Right hindlimb (tissue), 1 donor: ENCODE results near the gene NR5A2.

Experiments used
- DNase-seq: peaks from one replicate; pipeline ENCODE4 v3.0.0-alpha.2; 2018

NR5A2 gene

DNA sequence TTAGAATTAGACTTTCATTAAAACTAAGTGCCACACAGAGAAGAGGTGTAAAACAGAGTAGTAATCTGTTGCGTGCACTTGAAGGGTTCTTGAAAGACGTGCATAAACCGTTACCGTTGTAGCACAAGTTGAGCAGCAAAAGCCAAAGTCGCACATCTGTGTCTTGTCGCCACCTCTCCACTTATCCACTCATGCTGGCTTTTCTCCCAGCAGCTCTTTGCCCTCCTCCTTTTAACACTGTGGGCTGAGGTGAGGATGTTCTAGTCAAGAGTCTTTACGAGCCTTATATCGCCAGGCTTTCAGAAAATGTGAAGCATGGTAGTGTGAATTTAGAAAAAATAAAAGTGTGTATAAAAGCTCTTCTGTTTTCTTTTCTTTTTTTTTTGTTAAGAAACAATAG lies 48.0 kb downstream of the NR5A2 start:
- DNase-seq: no peak

DNA sequence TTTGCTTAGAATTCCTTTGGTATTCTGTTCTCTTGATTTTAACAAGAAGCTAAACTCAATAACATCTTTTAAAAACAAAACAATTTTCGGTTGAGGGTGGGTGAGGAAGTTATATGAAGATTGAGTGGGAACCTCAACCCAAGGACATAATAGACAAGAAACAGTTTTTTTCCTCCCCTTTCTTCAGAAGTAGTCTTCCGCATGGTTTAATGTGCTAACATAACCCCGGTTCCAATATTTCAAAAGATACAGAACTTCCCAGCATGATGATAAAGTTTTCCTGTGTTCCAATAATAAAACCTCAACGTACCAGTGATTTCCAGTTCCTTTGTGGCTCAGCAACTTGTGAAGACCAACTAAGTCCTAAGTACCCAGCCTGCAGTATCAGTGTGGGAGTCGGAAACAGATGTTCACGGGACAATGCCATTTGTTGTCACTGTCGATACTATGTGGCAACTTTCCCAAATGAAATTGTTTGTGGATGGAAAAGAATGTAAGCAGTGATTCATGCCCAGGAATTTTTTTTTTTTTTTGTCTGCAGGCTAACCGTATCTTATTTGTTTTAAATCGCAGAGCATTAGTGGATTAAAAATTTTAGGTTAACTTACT lies 48.5 kb downstream of the NR5A2 start:
- peak; percentile 50 for DNase-seq

DNA sequence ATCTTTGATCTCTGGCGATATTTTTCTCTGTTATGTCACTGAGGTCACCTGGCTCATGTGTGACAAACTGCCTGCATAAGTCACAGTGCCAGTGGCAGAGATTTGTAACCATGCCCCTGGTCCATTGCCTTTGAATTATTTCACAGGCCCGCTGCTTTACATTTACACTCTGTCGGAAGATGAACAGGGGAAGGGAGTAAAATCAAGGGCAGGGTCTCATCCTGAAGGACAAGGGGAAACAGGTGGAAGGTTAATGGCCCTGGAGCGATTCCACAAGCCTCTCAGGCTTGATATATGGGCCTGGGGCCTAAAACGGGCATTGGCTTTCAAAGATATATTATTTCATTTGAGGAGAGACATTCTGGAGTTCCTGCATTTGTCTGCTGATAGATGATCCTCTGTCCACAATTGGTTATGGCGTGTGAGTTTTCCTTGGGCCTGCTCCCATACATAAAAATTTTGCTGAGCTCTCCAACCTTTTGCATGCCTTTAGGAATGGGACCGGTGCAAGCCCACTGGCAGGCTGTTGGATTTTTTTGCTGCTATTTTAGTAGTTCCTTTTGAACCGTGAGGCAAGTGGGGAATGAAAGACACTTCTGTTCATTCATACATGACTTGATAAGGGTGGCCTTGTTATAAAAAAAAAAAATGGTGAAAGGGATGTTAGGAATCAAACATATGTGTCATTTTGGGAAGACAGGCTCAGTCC lies 51.9 kb downstream of the NR5A2 start:
- DNase-seq: peak; percentile 24

DNA sequence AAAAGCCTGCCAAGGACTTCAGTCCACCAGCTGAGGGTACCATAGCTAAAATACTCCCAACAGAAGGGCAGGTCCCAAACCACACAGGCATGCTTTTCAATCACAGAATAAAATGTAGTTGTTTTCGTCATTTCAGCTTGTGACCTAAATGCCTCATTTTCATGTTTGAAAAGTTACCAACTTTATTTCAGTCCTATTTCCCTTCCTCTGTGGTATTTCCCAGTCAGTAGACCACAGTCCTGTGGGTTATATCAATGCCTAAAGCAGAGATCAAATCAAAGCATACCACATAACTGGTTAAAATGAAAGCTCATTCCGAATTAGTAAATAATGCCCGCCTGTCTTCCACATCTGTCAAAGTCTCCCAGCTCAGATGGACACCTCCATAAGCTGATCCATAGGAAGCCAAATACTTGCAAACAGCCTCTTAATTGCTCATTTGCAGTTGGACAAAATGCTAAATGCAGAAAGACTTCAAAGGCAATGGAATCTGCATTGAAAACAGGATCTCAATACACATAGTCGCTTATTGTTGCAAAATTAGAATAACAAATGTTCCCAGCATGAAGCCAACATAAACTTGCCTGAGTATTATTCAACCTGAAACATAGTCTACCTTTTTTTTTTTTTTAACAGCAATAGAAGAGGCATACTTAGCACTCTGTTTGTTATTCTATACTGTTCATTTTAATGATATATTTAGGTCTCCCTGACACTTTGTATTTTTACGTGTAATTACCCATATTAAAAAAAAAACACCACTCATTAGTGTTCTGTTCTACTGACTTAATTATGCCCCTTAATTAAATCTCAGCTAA lies 53.9 kb downstream of the NR5A2 start:
- DNase-seq: no peak

DNA sequence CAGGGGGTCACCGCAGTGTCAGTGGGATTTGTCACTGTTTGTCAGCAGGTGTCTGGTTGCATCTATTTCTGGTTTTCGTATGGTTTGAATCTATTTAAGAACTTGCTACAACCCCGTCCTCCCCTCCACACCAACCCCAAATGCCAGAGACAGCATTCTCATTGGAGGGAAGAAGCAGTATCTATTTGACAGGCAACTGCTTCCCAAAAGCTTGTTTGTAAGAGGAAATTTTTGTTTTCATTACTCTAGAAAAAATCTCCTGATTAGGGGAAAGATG lies 54.4 kb downstream of the NR5A2 start:
- DNase-seq: no peak

GRCh38 chr1:200082329-200082728 lies 54.8 kb downstream of the NR5A2 start:
- DNase-seq: no peak

GRCh38 chr1:200090252-200091159 lies 63.0 kb downstream of the NR5A2 start:
- no peak for DNase-seq

DNA sequence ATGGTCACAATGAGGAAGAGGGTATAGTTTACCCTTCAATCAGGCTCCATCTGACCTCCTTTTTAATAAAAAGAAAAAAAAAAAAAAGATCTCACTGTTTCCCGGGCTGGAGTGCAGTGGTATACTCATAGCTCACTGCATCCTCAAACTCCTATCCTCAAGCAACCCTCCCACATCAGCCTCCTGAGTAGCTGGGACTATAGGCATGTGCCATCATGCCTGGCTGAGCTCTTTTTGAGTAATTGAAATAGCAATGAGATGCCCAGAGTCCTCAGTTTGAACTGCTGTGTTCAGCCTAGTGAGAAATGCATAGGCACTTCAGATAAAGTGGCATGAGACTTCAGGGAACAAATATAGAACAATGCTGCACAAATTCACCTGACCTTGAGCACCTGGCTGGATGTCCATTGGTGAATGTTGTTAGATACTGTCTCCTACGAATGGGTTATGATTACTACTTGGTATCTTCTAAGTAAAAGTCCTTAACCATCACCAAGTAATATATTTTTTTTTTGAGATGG lies 67.6 kb downstream of the NR5A2 start:
- DNase-seq: no peak

GRCh38 chr1:200096774-200097173 lies 69.3 kb downstream of the NR5A2 start:
- no peak for DNase-seq

GRCh38 chr1:200099040-200099439 lies 71.5 kb downstream of the NR5A2 start:
- DNase-seq: no peak

- no peak for DNase-seq
Measured at GRCh38 chr1:200103966-200104583, 76.6 kb downstream of the NR5A2 start.

- DNase-seq: no peak
Measured at GRCh38 chr1:200107004-200107470, 79.5 kb downstream of the NR5A2 start.

GRCh38 chr1:200108659-200109058 lies 81.1 kb downstream of the NR5A2 start:
- DNase-seq: no peak

DNA sequence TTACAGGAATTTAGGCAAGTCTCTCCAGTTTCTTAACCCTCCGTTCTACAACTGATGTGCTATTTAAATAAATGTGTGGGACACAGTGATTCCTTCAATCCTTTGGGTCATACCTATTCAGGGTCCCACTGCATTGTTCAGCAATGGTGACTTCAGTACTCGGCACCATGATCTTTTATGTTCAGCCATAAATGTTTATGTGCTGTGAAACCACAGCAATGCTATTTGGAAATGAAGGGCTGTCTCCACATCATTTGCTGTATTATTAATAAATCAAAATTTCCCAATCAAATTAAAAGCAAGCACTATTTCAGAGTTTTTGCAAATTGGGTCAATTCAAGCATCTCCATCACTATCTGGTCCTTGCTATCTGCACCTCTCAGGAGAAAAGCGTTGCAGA lies 84.8 kb downstream of the NR5A2 start:
- no peak for DNase-seq

DNA sequence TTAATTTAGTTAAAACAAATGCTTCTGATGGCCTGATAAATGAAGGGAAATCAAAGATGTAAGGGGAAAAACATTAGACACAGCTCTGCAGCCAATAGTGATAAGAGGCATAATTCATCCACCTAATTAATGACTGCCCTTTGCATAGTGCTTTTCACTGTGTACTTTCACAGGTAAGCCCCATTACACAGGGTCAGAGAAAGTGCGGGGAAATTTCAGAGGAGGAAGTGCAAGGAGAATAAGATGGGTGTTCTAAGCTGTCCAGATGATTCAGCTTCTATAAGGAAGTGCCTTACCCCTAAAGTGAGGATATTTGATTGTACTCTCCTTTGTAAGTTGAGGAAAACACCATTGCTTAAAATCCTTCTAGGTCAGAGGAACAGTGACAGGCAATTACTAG lies 88.0 kb downstream of the NR5A2 start:
- DNase-seq: no peak

DNA sequence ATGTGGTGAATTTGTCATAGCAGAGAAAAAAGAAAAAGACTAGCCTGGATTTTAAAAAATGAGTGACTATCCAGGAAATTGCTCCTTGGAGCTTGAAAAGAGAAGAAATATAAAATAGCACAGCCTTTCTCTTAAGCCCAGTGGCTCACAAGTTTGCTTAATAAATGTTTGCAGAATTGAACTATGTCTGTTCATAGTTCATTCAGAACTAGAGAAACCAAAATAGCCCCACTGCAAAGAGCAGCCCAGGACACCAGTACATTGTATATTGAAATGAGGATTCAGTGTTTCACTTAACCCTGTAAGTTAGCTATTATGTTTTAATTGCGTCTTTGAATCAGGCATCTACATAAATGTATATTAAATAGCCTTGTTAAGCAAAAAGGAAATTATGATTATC lies 88.8 kb downstream of the NR5A2 start:
- DNase-seq: no peak

- DNase-seq: no peak
Measured at GRCh38 chr1:200118779-200119505, 91.4 kb downstream of the NR5A2 start.

DNA sequence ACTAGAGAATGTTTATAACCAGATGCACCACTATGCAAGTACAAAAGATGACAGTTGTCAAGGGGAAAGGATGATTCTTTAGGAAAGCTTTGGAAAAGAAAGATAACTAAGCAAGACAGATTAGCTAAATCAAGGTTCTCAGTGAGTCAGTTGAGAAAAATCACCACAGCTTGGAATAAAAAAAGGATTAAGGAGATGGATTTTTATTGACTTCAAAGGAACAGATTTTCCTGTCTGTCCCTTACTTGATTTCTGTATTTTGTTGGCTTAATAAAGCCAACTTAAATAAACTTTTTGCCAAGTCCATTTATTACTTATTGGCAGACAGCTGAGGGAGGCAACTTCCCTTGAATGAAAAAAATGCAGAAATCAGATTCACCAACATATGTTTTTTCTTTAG lies 93.9 kb downstream of the NR5A2 start:
- no peak for DNase-seq

GRCh38 chr1:200124309-200124708 lies 96.8 kb downstream of the NR5A2 start:
- no peak for DNase-seq

- DNase-seq: no peak
Measured at GRCh38 chr1:200128081-200128480, 100.6 kb downstream of the NR5A2 start.
